ENCODE results near the gene CXADR.

- TF ChIP-seq POLR2A (IDR thresholded peaks at IDR 0.05; ENCODE audit: low read length): no peak
- TF ChIP-seq GATA1 (IDR thresholded peaks at IDR 0.05; ENCODE audit: low read depth, low read length): no peak
Observed at GRCh38 chr21:17467392-17467791, 45.5 kb upstream of the CXADR start.
